PC-9 (cell line): ENCODE measurements around the gene SLC38A10.

ENCODE experiments used
- CTCF ChIP-seq: fragments of 200-600 bp; sonication (generic); conservative IDR thresholded peaks from 2 replicates; pipeline ENCODE4 v1.6.1; 2017; ENCODE audit warnings: mixed run types, antibody characterized with exemption, mild to moderate bottlenecking, moderate library complexity
- EZH2 ChIP-seq: fragments of 200-600 bp; sonication (generic); IDR thresholded peaks from 2 replicates; pipeline ENCODE4 v1.8.0; 2017; ENCODE audit warnings: antibody characterized with exemption, low read depth

DNA sequence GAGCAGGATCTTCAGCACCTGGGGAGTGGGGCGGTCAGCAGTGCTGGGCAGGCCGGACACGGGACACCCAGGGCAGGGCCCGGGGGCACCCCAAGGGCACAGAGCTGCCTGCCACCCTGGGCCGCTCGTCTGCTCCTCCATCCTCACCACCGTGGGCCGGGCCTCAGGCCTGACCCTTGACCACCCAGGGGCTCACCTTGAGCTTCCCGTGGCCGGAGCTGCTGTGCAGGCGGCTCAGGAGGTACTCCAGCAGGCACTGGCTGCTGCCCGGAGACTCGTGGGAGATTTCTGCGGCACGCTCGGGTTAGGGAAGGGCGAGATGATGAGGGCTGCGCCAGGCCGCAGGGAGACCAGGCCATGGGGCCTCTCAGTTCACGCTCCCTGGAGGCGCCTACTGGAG lies 58.3 kb downstream of the SLC38A10 start:
- TF ChIP-seq CTCF, result no peak
- no peak for TF ChIP-seq EZH2
